Measurements from ENCODE around the gene ITPKC.

Gene ITPKC

DNA sequence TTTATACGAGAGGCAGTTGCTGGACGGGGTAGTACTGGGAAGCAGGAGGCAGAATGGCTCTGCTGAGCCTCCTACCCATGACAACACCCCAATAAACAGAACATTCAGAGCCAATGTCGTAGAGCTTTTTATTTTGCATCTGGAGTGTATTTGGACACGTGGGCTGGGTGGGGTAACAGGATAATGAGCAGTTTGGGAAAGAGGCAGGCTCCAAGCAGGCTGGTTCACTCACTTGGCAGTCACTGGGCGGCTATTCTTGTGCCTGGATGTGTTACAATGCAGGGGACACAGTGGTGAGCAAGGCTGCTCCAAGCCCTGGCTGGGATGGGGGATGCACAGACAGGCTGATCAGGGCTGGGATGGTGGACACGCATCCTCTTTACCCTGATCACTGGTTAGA is 23.8 kb downstream of the ITPKC start:
- no peak for DNase-seq (ENCODE audit: low read depth in 3 of 3)

DNA sequence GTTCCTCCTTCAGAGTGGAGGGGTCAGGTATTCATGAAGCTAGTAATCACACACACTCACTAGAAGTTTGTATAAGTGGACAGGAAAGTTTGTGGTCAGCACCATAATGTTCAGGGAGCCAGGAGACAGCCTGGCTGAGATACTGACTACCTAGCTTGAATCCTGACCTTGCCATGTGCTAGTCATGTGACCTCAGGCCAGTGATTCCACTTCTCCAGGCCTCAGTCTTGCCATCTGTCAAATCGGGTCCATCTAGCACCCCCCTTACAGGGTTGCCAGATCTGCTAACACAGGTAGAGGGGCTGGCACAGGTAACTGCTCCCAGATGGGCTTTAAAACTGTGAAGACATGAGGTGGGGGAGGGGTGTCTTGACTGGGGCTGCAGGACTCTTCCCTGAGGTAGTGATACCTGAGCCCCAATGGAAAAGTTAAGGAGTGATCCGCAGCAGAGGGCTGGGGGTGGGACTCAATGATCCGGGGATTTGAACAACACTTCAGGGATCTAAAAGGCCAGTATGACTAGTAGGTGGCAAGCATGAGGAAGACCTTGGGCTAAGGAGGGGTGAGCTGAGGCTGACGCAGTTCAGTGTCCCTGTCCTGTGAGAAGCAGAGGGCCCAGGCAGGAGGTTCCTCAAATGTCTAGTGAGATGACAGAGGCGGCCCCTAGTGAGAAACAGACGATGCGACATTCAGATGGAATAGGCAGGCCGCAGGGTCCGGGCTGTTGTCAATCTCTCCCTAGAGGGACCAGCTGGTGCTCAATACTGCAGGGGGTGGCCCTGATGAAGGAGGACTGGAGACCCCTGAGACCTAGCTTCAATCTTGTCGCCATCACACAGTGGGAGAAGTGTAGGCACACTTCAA is 24.8 kb downstream of the ITPKC start:
- DNase-seq (ENCODE audit: low read depth in 3 of 3): no peak

DNA sequence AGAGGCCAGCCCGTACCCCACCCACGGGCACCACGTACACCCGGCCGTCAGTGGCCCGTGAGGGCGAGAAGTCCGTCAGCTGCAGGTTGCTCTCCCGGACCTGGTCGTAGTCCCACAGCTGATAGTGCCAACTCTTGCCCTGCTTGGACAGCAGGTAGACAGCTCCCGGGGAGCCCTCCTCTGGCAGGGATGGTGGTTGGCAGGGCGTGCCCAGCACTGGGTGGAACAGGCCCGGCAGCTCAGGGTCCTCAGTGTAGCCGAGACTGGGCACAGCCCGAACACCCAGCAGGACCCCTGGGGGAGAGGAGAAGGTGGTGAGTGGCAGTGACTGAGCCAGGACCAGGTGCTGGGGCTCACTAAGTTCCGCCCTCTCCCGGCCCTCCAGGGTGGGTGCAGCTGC is 25.6 kb downstream of the ITPKC start:
- no peak for DNase-seq (ENCODE audit: low read depth in 3 of 3)

DNA sequence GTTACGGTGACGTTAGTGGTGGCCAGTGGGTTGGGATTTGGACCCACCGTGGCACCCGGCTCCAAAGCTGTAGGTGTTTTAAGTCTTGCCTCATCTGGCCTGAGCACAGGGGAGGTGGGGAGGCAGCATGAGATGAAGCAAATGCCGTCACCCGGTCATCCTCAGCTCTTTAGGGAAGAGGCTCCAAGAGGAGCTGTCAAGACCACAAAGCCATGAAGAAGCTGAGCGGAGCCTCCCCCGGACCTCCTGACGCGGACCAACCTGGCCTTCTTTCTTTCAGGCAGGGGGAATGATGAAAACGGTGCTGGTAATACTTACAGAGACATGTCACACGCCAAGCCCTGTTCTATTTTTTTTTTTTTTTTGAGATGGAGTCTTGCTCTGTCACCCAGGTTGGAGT is 26.0 kb downstream of the ITPKC start:
- DNase-seq (ENCODE audit: low read depth in 3 of 3): no peak

GRCh38 chr19:40743926-40744325 is 27.0 kb downstream of the ITPKC start:
- DNase-seq (ENCODE audit: low read depth in 3 of 3): no peak

GRCh38 chr19:40744554-40745401 is 27.9 kb downstream of the ITPKC start:
- DNase-seq (ENCODE audit: low read depth in 3 of 3): no peak

DNA sequence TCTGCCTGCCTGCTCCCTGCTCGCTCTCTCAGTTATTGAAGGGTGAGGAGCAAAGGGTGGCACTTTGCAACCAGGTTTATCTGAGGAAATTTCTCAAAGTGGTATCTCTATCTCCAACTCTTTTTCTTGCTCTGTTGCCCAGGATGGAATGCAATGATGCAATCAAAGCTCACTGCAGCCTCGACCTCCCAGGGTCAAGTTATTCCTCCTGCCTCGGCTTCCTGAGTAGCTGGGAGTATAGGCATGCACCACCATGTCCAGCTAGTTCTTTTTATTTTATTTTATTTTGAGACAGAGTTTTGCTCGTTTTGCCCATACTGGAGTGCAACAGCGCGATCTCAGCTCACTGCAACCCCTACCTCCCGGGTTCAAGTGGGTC is 28.5 kb downstream of the ITPKC start:
- no peak for DNase-seq (ENCODE audit: low read depth in 3 of 3)

GRCh38 chr19:40747536-40747935 is 30.6 kb downstream of the ITPKC start:
- DNase-seq (ENCODE audit: low read depth in 3 of 3): no peak

GRCh38 chr19:40750058-40750873 is 33.4 kb downstream of the ITPKC start, which contains the start of gene ACTMAP:
Gene ACTMAP (minus strand): TSS chr19:40750477. CDS start chr19:40749803, 674 bp downstream.
- peak; percentile 98 to 100 (median 99) for DNase-seq (ENCODE audit: low read depth in 3 of 3)

- DNase-seq (ENCODE audit: low read depth in 3 of 3): peak; percentile 93 to 95 (median 95)
Measured at GRCh38 chr19:40750874-40751537, 34.1 kb downstream of the ITPKC start, which contains the start of gene SNRPA. Gene SNRPA (plus strand): TSS chr19:40751203. CDS start chr19:40751409, 206 bp downstream.

DNA sequence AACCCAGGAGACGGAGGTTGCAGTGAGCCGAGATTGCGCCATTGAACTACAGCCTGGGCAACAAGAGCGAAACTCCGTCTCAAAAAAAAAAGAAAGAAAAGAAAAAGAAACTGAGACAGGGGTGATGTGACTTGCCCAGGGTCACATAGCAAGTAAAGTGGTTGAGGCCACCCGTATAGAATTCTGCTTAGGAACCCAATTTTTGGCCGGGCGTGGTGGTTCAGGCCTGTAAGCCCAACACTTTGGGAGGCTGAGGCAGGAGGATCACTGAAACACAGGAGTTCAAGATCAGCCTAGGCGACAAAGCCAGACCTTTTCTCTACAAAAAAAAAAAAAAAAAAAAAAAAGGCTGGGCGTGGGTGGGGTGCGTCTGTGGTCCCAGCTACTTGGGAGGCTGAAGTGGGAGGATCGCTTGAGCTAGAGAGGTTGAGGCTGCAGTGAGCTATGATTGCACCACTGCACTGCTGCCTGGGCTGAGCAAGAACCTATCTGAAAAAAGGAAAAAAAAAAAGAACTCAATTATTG is 35.4 kb downstream of the ITPKC start:
- DNase-seq (ENCODE audit: low read depth in 3 of 3): no peak

DNA sequence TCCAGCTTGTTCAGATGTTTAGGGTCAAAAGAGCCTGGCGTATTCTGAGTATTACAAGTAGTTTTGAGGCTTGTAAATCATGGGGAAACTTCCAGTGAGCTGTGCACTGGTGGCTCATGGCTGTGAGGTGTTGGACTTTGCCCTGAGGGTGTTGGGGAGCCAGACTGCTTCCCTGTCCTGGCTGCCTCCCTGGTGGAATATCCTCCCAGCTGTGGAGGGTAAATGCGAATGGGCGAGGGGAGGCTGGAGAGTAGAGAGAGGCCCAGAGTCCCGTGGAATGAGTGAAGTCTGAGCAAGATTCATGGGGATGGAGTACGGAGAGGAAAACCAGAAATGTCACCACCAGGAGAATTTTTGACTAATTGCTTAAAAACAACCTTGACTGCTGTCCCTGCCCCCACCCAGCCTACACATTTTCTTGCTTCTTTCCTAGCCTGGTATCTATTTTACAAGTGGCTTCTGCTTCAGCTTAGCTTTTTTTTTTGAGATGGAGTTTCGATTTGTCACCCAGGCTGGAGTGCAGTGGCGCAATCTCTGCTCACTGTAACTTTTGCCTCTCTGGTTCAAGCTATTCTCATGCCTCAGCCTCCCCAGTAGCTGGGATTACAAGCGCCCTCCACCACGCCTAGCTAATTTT is 37.8 kb downstream of the ITPKC start:
- DNase-seq (ENCODE audit: low read depth in 3 of 3): peak; percentile 43 to 61 (median 54)

DNA sequence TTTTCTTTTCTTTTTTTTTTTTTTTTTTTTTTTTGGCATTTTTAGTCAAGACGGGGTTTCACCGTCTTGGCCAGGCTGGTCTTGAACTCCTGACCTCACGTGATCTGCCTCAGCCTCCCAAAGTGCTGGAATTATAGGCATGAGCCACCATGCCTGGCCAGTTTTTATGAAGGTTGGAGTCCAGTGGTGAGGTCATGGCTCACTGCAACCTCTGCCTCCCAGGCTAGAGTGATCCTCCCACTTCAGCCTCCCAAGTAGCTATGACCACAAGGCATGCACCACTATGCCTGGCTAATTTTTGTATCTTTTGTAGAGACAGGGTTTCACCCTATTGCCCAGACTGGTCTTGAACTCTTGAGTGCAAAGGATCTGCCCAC is 38.3 kb downstream of the ITPKC start:
- no peak for DNase-seq (ENCODE audit: low read depth in 3 of 3)

- DNase-seq (ENCODE audit: low read depth in 3 of 3): no peak
Measured at GRCh38 chr19:40755791-40756190, 38.9 kb downstream of the ITPKC start.

DNA sequence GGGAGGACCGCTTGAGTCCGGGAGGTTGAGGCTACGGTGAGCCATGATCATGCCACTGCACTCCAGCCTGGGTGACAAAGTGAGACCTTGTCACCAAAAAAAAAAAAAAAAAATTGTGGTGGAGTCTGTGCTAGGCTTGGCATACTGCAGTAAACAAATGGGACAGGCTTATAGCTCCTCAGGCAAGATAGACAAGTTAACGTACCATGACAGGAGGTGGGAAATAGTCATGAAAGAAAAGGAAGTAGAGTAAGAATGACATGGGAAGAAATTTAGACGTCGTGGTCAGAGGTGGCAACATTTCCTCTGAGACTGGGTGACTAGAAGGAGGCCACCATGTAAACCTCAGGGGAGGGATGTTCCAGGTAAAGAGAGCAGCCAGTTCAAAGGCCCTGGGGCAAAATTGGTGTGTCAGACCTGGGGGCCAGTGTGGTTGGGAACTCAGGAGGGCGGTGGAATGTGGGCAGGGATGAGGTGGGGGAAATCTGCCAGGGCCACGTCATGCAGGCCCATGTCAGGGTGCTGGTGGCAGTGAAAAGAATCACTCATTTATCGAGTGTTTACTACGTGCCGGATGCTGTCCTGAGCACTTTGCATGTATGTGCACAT is 39.7 kb downstream of the ITPKC start:
- DNase-seq (ENCODE audit: low read depth in 3 of 3): no peak

- DNase-seq (ENCODE audit: low read depth in 3 of 3): no peak
Measured at GRCh38 chr19:40758491-40758890, 41.6 kb downstream of the ITPKC start.

DNA sequence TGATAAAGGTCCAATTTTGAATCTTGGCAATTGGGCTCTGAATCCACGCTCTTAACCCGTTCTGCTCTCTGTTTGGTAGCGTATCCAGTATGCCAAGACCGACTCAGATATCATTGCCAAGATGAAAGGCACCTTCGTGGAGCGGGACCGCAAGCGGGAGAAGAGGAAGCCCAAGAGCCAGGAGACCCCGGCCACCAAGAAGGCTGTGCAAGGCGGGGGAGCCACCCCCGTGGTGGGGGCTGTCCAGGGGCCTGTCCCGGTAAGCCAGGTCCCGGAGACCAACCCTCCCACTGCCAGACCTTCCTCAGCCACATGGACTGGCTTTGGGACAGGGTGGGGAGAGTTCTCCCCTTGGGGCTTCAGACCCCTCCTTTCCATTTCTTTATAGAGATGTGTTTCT is 42.4 kb downstream of the ITPKC start:
- DNase-seq (ENCODE audit: low read depth in 3 of 3): no peak

DNA sequence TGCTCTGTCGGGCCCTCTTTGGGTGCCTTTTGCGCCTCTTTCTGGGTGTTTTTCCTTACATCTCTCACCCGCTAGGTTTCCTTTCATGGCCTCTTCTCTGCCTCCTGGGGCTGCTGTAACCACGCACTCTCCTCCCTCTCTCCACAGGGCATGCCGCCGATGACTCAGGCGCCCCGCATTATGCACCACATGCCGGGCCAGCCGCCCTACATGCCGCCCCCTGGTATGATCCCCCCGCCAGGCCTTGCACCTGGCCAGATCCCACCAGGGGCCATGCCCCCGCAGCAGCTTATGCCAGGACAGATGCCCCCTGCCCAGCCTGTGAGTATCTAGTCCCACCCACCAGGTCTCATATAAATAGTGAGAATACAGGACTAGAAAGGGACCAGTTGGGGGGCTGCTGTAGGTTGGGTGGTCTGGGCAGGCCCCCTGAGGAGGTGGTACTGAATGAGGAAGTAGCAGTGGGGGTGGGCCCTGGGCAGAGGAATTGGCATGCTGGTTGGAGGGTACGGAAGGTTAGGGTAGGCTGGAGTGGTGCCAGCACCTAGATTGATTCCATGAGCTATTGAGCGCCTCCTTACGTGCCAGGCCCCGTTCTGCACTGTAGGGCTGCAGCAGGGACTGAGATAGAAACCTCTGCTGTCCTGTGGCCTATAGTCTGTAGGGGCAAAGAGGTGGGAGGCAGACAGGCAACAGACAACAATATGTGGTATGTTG is 46.0 kb downstream of the ITPKC start:
- no peak for DNase-seq (ENCODE audit: low read depth in 3 of 3)

- DNase-seq (ENCODE audit: low read depth in 3 of 3): no peak
Measured at GRCh38 chr19:40763526-40763925, 46.6 kb downstream of the ITPKC start.

Measured in stimulated activated CD4-positive, alpha-beta T cell treated with anti-CD3 and anti-CD28 coated beads, TNF-alpha, amount 100 ng/mL, for 48 hours (primary cell).